Adrenal gland (tissue), 12 donors: ENCODE results near the gene SELENOP. TPM values are rescaled to one million over a fixed set of nuclear protein-coding genes. Genes with fewer than 3 reads are reported as not detected.
A peak's percentile ranks its signal among the peaks of the same experiment; 100 is the strongest.
"Not testable (repeated sequence)": the region's sequence is repeated elsewhere in the genome, so short reads cannot be mapped to it uniquely, and the experiment has no call there.

Experiments used
- DNase-seq, 7 donors: peaks; one replicate each; pipeline ENCODE4 v3.0.0-alpha.2; 2019 to 2020
- H3K27ac ChIP-seq, 5 donors: fragments of 200-600 bp; sonication (generic) in 4 of 5; 1 replicate in 3 of 5; 2 replicates in 2 of 5; pipeline versions ENCODE4 v1.5.1 to v1.8.0; 2016 to 2020; ENCODE audit warnings: mild to moderate bottlenecking in 1 of 5
- H3K27me3 ChIP-seq: fragments of 200-600 bp; 2 replicates; pipeline ENCODE4 v1.8.0; 2021
- H3K36me3 ChIP-seq, 2 donors: fragments of 200-600 bp; replicated peaks in 1 of 2; 1 replicate in 1 of 2; 2 replicates in 1 of 2; pipeline versions ENCODE4 v1.5.1 to v1.8.0; 2018 to 2022
- H3K4me1 ChIP-seq, 2 donors: fragments of 200-600 bp; replicated peaks in 1 of 2; 1 replicate in 1 of 2; 2 replicates in 1 of 2; pipeline versions ENCODE4 v1.5.1 to v1.8.0; 2018 to 2021
- H3K4me3 ChIP-seq, 4 donors: fragments of 200-600 bp; sonication (generic) in 3 of 4; one replicate each; pipeline ENCODE4 v1.5.1; 2016 to 2018
- H3K9me3 ChIP-seq, 3 donors: fragments of 200-600 bp; sonication (generic) in 1 of 3; replicated peaks in 1 of 3; 1 replicate in 2 of 3; 2 replicates in 1 of 3; pipeline versions ENCODE4 v1.5.1 to v1.8.0; 2016 to 2021
- POLR2A ChIP-seq, 2 donors: fragments of 450-650 bp; IDR thresholded peaks; one replicate each; pipeline ENCODE4 v1.6.1; 2017; ENCODE audit warnings: antibody characterized with exemption in 2 of 2, mild to moderate bottlenecking in 2 of 2, moderate library complexity in 1 of 2
- WGBS, 4 donors: extraction: QIAGEN DNeasy Blood & Tissue Kit in 2 of 4; methylation state at CpG; one replicate each; pipeline versions ENCODE4 v1.1.5 to v1.1.7; 2013 to 2017; 5-methylcytosine and 5-hydroxymethylcytosine counted together
- intact Hi-C, 2 donors: fragments of 100-400 bp; cut with DNase I; formaldehyde crosslinking; loops; one replicate each; pipeline versions ENCODE4 v1.14.1 to v1.15.0; 2022 to 2023
- polyA plus RNA-seq, 3 donors: library from polyadenylated mRNA; stranded (reverse); fragments of 200-250 nt in 2 of 3; fragments of 350-450 nt in 1 of 3; fragmentation: Illumina TruSeq in 1 of 3; extraction: RNeasy Lipid Tissue Mini Kit (QIAGEN cat#74804) in 1 of 3; gene quantifications; one replicate each; pipeline ENCODE4 v1.2.3, GENCODE V29; 2013 to 2014
- total RNA-seq, 9 donors: library from RNA; depleted of rRNA in 4 of 9; stranded (reverse); fragments of >200 nt in 4 of 9; fragments of 120-200 nt in 1 of 9; fragmentation: NEBNext Ultra II Directional in 1 of 9; extraction: Animal tissue kit (Norgen Biotek cat#: 25700) in 1 of 9; gene quantifications; one replicate each; pipeline versions ENCODE4 v1.1.0 to v1.2.4, GENCODE V29; 2013 to 2023
- TF ChIP-seq, protein P1 (sequence below), 6 experiments: fragments of 450-650 bp in 4 of 6; fragments of 200-600 bp in 2 of 6; sonication (generic) in 1 of 6; IDR thresholded peaks; 1 replicate in 5 of 6; 2 replicates in 1 of 6; pipeline versions ENCODE4 v1.5.1 to v1.8.0; 2016 to 2021; ENCODE audit warnings: antibody characterized with exemption in 6 of 6, mild to moderate bottlenecking in 2 of 6, moderate library complexity in 1 of 6
- donor health status: healthy with polysubstance abuse.
- donor health status: Bipolar disorder and iron deficiency.
- donor health status: DM: yes; HTN: yes; CAD: no.
- donor health status: DM: no; HTN: no; CAD: no.
- donor health status: DM: no; HTN: no; CAD: no.
- donor health status: DM: yes; HTN: yes; CAD: no.

SELENOP gene
- total and polyA plus RNA-seq, 12 donors, result 66.0 to 1,654 (median 662) TPM

- no peak for TF ChIP-seq POLR2A (IDR thresholded peaks at IDR 0.05)
- TF ChIP-seq, protein P1, sequence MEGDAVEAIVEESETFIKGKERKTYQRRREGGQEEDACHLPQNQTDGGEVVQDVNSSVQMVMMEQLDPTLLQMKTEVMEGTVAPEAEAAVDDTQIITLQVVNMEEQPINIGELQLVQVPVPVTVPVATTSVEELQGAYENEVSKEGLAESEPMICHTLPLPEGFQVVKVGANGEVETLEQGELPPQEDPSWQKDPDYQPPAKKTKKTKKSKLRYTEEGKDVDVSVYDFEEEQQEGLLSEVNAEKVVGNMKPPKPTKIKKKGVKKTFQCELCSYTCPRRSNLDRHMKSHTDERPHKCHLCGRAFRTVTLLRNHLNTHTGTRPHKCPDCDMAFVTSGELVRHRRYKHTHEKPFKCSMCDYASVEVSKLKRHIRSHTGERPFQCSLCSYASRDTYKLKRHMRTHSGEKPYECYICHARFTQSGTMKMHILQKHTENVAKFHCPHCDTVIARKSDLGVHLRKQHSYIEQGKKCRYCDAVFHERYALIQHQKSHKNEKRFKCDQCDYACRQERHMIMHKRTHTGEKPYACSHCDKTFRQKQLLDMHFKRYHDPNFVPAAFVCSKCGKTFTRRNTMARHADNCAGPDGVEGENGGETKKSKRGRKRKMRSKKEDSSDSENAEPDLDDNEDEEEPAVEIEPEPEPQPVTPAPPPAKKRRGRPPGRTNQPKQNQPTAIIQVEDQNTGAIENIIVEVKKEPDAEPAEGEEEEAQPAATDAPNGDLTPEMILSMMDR (IDR thresholded peaks at IDR 0.05), result no peak
- Histone ChIP-seq H3K27me3 (no peaks in the 10 kb centered on the region), H3K36me3 (no peaks in the 10 kb centered on the region), H3K4me1 (peaks cover 8 to 31% of the 10 kb centered on the region in 2 donors), H3K27ac (no peak overlapping the region), H3K4me3 (no peak overlapping the region), H3K9me3 (no peaks in the 10 kb centered on the region)
- 78 to 89% (median 83%) methylated on average over 6 of the region's 6 CpGs for WGBS, 4 donors
- intact Hi-C loops, result no loop called here
- DNase-seq, result no peak
Observed at GRCh38 chr5:42851481-42851880, 39.8 kb upstream of the SELENOP start.

- no peaks in the 10 kb centered on the region for H3K9me3 ChIP-seq
- peaks cover 15 to 22% of the 10 kb centered on the region in 2 donors for H3K4me1 ChIP-seq
- H3K27ac ChIP-seq, result no peak overlapping the region
- no peak for TF ChIP-seq POLR2A (IDR thresholded peaks at IDR 0.05)
- TF ChIP-seq, protein P1 (IDR thresholded peaks at IDR 0.05), result no peak
- no peak for DNase-seq
- no peaks in the 10 kb centered on the region for H3K36me3 ChIP-seq
- no peaks in the 10 kb centered on the region for H3K27me3 ChIP-seq
- no peak overlapping the region for H3K4me3 ChIP-seq
- intact Hi-C loops, result no loop called here
- whole genome bisulfite sequencing, 4 donors, result 90 to 97% (median 94%) methylated on average over 2 of the region's 2 CpGs
Observed at GRCh38 chr5:42848545-42848944, 36.9 kb upstream of the SELENOP start.

DNA sequence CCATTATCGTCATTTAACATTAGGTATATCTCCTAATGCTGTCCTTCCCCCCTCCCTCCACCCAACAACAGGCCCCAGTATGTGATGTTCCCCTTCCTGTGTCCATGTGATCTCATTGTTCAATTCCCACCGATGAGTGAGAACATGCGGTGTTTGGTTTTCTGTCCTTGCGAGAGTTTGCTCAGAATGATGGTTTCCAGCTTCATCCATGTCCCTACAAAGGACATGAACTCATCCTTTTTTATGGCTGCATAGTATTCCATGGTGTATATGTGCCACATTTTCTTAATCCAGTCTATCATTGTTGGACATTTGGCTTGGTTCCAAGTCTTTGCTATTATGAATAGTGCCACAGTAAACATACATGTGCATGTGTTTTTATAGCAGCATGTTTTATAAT lies 32.7 kb upstream of the SELENOP start:
- 95 to 100% (median 99%) methylated on average over 4 of the region's 4 CpGs for WGBS, 4 donors
- DNase-seq, H3K9me3 ChIP-seq, H3K27ac ChIP-seq, intact Hi-C loops, H3K27me3 ChIP-seq, H3K4me3 ChIP-seq, H3K36me3 ChIP-seq: not testable (repeated sequence)
- H3K4me1 ChIP-seq, result peaks cover 33 to 42% of the 10 kb centered on the region in 2 donors

- no peak for DNase-seq
- Histone ChIP-seq H3K27me3 (no peaks in the 10 kb centered on the region), H3K9me3 (no peaks in the 10 kb centered on the region), H3K36me3 (no peaks in the 10 kb centered on the region), H3K4me3 (no peak overlapping the region), H3K27ac (peak overlapping the region in 4 of 5 donors; percentile 20 to 77 (median 40)), H3K4me1 (peaks cover 33 to 42% of the 10 kb centered on the region in 2 donors)
- TF ChIP-seq, protein P1 (IDR thresholded peaks at IDR 0.05), result no peak
- TF ChIP-seq POLR2A (IDR thresholded peaks at IDR 0.05), result no peak
- 84 to 95% (median 87%) methylated on average over 3 of the region's 3 CpGs for WGBS, 4 donors
- intact Hi-C loops, result no loop called here
Observed at GRCh38 chr5:42843675-42844292, 32.1 kb upstream of the SELENOP start.
